Ovary (tissue), 9 donors: Measurements from ENCODE around the gene TRAF3IP3. TPM values are rescaled to one million over a fixed set of nuclear protein-coding genes. Genes with fewer than 3 reads are reported as not detected.

ENCODE experiments used
- DNase-seq, 5 donors: peaks; one replicate each; pipeline ENCODE4 v3.0.0-alpha.2; 2019 to 2020
- H3K27ac ChIP-seq, 2 donors: fragments of 200-600 bp; one replicate each; pipeline versions ENCODE4 v1.5.1 to v1.8.0; 2019 to 2022
- H3K27me3 ChIP-seq: fragments of 200-600 bp; one replicate; pipeline ENCODE4 v1.8.0; 2022
- H3K36me3 ChIP-seq: fragments of 200-600 bp; sonication (generic); one replicate; pipeline ENCODE4 v1.5.1; 2019
- H3K4me1 ChIP-seq: one replicate; pipeline ENCODE4 v1.8.1; 2013; ENCODE audit warnings: mild to moderate bottlenecking, moderate library complexity; ENCODE audit not compliant: insufficient read depth
- H3K4me3 ChIP-seq: fragments of 200-600 bp; sonication (generic); one replicate; pipeline ENCODE4 v1.5.1; 2017
- H3K9me3 ChIP-seq, 2 donors: fragments of 200-600 bp in 1 of 2; sonication (generic) in 1 of 2; one replicate each; pipeline versions ENCODE4 v1.5.1 to v1.8.1; 2013 to 2019; ENCODE audit warnings: mild to moderate bottlenecking in 1 of 2, moderate library complexity in 1 of 2
- CTCF ChIP-seq, 3 donors: fragments of 450-650 bp in 2 of 3; fragments of 200-600 bp in 1 of 3; IDR thresholded peaks; one replicate each; pipeline versions ENCODE4 v1.5.1 to v1.8.0; 2016 to 2022; ENCODE audit warnings: antibody characterized with exemption in 3 of 3, mild to moderate bottlenecking in 1 of 3
- EP300 ChIP-seq: sonication (generic); formaldehyde crosslinking; IDR thresholded peaks from one replicate; pipeline ENCODE4 v1.6.1; 2017; ENCODE audit warnings: antibody characterized with exemption
- POLR2A ChIP-seq: fragments of 450-650 bp; IDR thresholded peaks from one replicate; pipeline ENCODE4 v1.6.1; 2017; ENCODE audit warnings: antibody characterized with exemption, mild to moderate bottlenecking, moderate library complexity
- WGBS, 3 donors: extraction: QIAGEN DNeasy Blood & Tissue Kit in 1 of 3; methylation state at CpG; one replicate each; pipeline versions ENCODE4 v1.1.5 to v1.1.7; 2013 to 2017; 5-methylcytosine and 5-hydroxymethylcytosine counted together
- intact Hi-C, 4 donors: fragments of 100-400 bp; cut with DNase I; formaldehyde crosslinking; loops; one replicate each; pipeline versions ENCODE4 v1.11.0 to v1.15.1; 2022 to 2023
- polyA plus RNA-seq, 2 donors: library from polyadenylated mRNA; stranded (reverse); fragments of 200-250 nt in 1 of 2; fragments of 350-450 nt in 1 of 2; fragmentation: Illumina TruSeq in 1 of 2; extraction: RNeasy Lipid Tissue Mini Kit (QIAGEN cat#74804) in 1 of 2; gene quantifications; one replicate each; pipeline ENCODE4 v1.2.3, GENCODE V29; 2013 to 2014
- total RNA-seq, 7 donors: library from RNA; depleted of rRNA in 2 of 7; stranded (reverse); fragments of >200 nt in 2 of 7; fragmentation: NEBNext Ultra II Directional in 3 of 7; extraction: Animal tissue kit (Norgen Biotek cat#: 25700) in 3 of 7; gene quantifications; one replicate each; pipeline versions ENCODE4 v1.1.0 to v1.2.4, GENCODE V29; 2016 to 2023
- donor health status: DM: no; HTN: no; CAD: no; lungs with moderate emphysema.
- donor health status: DM: no; HTN: no; CAD: no.
- donor health status: Bipolar disorder and iron deficiency.
- donor health status: DM: yes; HTN: yes; CAD: no.
- donor health status: DM: no; HTN: no; CAD: no.
- donor health status: DM: yes; HTN: yes; CAD: no.

Gene TRAF3IP3
- total and polyA plus RNA-seq, 9 donors = 0.34 to 5.6 (median 1.4) TPM

GRCh38 chr1:209720326-209720725, 35.5 kb upstream of the TRAF3IP3 start:
- Histone ChIP-seq H3K9me3 (no peaks in the 10 kb centered on the region), H3K27ac (peak overlapping the region in 1 of 2 donors; percentile 69), H3K36me3 (no peaks in the 10 kb centered on the region), H3K4me1 (peaks cover 16% of the 10 kb centered on the region), H3K4me3 (no peak overlapping the region), H3K27me3 (no peaks in the 10 kb centered on the region)
- DNase-seq = peak in 1 of 5 donors; percentile 41
- intact Hi-C loops = no loop called here
- TF ChIP-seq EP300 = no peak
- 9 to 37% (median 11%) methylated on average over 4 of the region's 4 CpGs for WGBS, 3 donors

DNA sequence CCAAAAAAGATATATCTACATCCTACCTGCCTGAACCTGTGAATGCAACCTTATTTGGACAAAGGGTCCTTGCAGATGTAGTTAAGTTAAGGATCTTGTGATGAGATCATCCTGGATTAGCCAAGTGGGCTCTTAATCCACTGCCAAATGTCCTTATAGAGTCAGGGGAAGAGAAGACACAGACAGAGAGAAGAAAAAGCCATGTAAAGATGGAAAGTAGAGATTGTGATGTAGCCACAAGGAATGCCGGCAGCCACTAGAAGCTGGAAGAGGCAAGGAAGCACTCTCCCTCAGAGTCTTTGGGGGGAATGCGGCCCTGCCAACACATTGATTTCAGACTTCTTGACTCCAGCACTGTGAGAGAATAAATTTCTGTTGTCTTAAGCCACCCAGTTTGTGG, 35.0 kb upstream of the TRAF3IP3 start:
- intact Hi-C loops = no loop called here
- WGBS, 3 donors = 49 to 68% (median 51%) methylated on average over 2 of the region's 2 CpGs
- H3K27ac ChIP-seq = peak overlapping the region in 1 of 2 donors; percentile 69
- H3K36me3 ChIP-seq = no peaks in the 10 kb centered on the region
- TF ChIP-seq POLR2A = no peak
- no peak for TF ChIP-seq EP300
- TF ChIP-seq CTCF (IDR thresholded peaks at IDR 0.05) = no peak
- no peak for DNase-seq
- H3K9me3 ChIP-seq = no peaks in the 10 kb centered on the region
- peaks cover 16% of the 10 kb centered on the region for H3K4me1 ChIP-seq
- no peaks in the 10 kb centered on the region for H3K27me3 ChIP-seq
- no peak overlapping the region for H3K4me3 ChIP-seq

- Histone ChIP-seq H3K27me3 (no peaks in the 10 kb centered on the region), H3K4me3 (no peak overlapping the region), H3K36me3 (no peaks in the 10 kb centered on the region), H3K9me3 (no peaks in the 10 kb centered on the region), H3K27ac (peak overlapping the region in 1 of 2 donors; percentile 69), H3K4me1 (peaks cover 16% of the 10 kb centered on the region)
- 95 to 100% (median 97%) methylated on average over 1 of the region's 1 CpG for WGBS, 3 donors
- no peak for TF ChIP-seq CTCF (IDR thresholded peaks at IDR 0.05)
- TF ChIP-seq EP300 = no peak
- no peak for TF ChIP-seq POLR2A
- intact Hi-C loops = no loop called here
- no peak for DNase-seq
These were observed 34.5 kb upstream of the TRAF3IP3 start for GRCh38 chr1:209721323-209721722.

GRCh38 chr1:209723265-209723664, 32.6 kb upstream of the TRAF3IP3 start:
- H3K36me3 ChIP-seq = no peaks in the 10 kb centered on the region
- no peak overlapping the region for H3K27ac ChIP-seq
- intact Hi-C loops = no loop called here
- H3K4me1 ChIP-seq = peaks cover 16% of the 10 kb centered on the region
- H3K9me3 ChIP-seq = no peaks in the 10 kb centered on the region
- no peak overlapping the region for H3K4me3 ChIP-seq
- no peak for TF ChIP-seq CTCF (IDR thresholded peaks at IDR 0.05)
- TF ChIP-seq POLR2A = no peak
- TF ChIP-seq EP300 = no peak
- no peak for DNase-seq
- H3K27me3 ChIP-seq = no peaks in the 10 kb centered on the region
- WGBS, 3 donors = 89 to 91% (median 91%) methylated on average over 3 of the region's 3 CpGs

DNA sequence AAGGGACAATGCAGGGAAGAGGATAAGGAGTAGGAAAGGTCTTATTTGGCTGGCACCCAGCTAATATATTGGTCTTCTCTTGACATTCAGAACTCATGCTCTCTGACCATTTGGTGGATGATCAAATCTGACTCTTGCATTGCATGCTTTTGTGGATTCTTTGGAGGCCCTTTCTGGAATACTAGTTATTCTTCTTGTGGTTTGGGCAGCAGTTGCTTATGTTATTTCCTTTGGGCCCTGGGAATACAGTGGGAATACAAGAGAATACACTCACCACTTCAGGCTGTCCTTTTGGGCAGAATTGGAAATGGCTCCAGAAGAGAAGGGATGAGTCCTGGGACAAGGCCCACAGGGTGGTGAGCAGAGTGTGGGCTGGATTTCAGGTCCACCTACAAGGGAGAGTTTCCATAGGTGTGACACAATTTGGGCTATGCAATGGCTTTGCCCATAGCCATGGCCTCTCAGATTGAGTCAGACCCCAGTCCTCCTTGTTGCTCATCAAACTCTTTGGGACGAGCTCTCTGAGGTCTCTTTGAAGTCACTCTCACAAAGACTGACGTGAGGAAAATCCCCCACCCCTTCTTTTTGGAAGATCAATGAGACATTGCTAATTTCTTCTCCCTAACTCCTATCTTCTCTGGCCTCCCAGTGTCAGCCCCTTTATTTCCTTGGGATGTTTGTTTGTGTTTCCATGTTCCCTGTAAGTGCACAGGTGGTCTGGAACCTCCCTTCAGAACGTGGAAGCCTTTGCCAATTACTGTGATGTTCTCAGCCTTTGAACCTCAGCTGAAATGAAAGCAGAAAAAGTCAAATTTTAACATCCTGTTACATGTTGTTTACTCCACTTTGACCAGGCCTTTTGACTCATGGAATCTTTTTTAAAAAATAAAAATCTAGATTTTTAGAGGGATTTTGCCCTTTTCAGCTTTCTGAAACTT, 31.8 kb upstream of the TRAF3IP3 start:
- Histone ChIP-seq H3K27me3 (no peaks in the 10 kb centered on the region), H3K4me1 (peaks cover 16% of the 10 kb centered on the region), H3K4me3 (no peak overlapping the region), H3K36me3 (no peaks in the 10 kb centered on the region), H3K27ac (peak overlapping the region in 1 of 2 donors; percentile 41), H3K9me3 (no peaks in the 10 kb centered on the region)
- no peak for TF ChIP-seq EP300
- TF ChIP-seq CTCF (IDR thresholded peaks at IDR 0.05) = no peak
- TF ChIP-seq POLR2A = no peak
- intact Hi-C loops = no loop called here
- DNase-seq = no peak
- 61 to 63% (median 61%) methylated on average over 3 of the region's 3 CpGs for WGBS, 3 donors
